Uterus (tissue), 4 donors: ENCODE results near the gene CCDC178. TPM values are rescaled to one million over a fixed set of nuclear protein-coding genes. Genes with fewer than 3 reads are reported as not detected.

Source experiments
- DNase-seq, 2 donors: peaks; one replicate each; pipeline ENCODE4 v3.0.0-alpha.2; 2019 to 2020
- H3K27ac ChIP-seq, 2 donors: fragments of 200-600 bp; sonication (generic); 1 replicate in 1 of 2; 2 replicates in 1 of 2; pipeline ENCODE4 v1.5.1; 2016 to 2018
- H3K27me3 ChIP-seq, 2 donors: fragments of 200-600 bp; sonication (generic); one replicate each; pipeline ENCODE4 v1.5.1; 2018 to 2019; ENCODE audit warnings: control low read depth in 1 of 2
- H3K36me3 ChIP-seq, 2 donors: fragments of 200-600 bp; sonication (generic); one replicate each; pipeline ENCODE4 v1.5.1; 2019; ENCODE audit warnings: control low read depth in 1 of 2
- H3K4me1 ChIP-seq, 2 donors: fragments of 200-600 bp; sonication (generic); one replicate each; pipeline ENCODE4 v1.5.1; 2018 to 2019; ENCODE audit warnings: control low read depth in 1 of 2
- H3K4me3 ChIP-seq, 2 donors: fragments of 200-600 bp; sonication (generic); 1 replicate in 1 of 2; 2 replicates in 1 of 2; pipeline ENCODE4 v1.5.1; 2018 to 2019; ENCODE audit warnings: mild to moderate bottlenecking in 1 of 2
- H3K9me3 ChIP-seq, 2 donors: fragments of 200-600 bp; sonication (generic); one replicate each; pipeline ENCODE4 v1.5.1; 2019; ENCODE audit warnings: control low read depth in 1 of 2
- CTCF ChIP-seq, 4 experiments: fragments of 200-600 bp in 2 of 4; fragments of 450-650 bp in 2 of 4; sonication (generic) in 2 of 4; IDR thresholded peaks; one replicate each; pipeline ENCODE4 v1.5.1; 2016 to 2019; ENCODE audit warnings: antibody characterized with exemption in 4 of 4, mild to moderate bottlenecking in 2 of 4, moderate library complexity in 1 of 4
- POLR2A ChIP-seq, 2 donors: fragments of 450-650 bp; IDR thresholded peaks; one replicate each; pipeline ENCODE4 v1.6.1; 2016; ENCODE audit warnings: antibody characterized with exemption in 2 of 2, mild to moderate bottlenecking in 1 of 2, moderate library complexity in 1 of 2
- intact Hi-C: fragments of 100-400 bp; cut with DNase I; formaldehyde crosslinking; loops from one replicate; pipeline ENCODE4 v1.15.1; 2023; ENCODE audit warnings: low total_unique reads
- total RNA-seq, 4 donors: library from RNA; depleted of rRNA in 3 of 4; stranded (reverse); fragments of >200 nt in 3 of 4; gene quantifications; one replicate each; pipeline versions ENCODE4 v1.1.0 to v1.2.4, GENCODE V29; 2014 to 2023
- donor health status: DM: yes; HTN: yes; CAD: no.

The CCDC178 gene
- total RNA-seq, 4 donors from 2014 or later, result 1.0 to 28.7 (median 8.8) TPM

GRCh38 chr18:33277431-33277830 lies 163.1 kb downstream of the CCDC178 start:
- Histone ChIP-seq H3K27me3 (no peaks in the 10 kb centered on the region), H3K27ac (no peak overlapping the region), H3K36me3 (no peaks in the 10 kb centered on the region), H3K4me1 (no peaks in the 10 kb centered on the region), H3K4me3 (no peak overlapping the region), H3K9me3 (no peaks in the 10 kb centered on the region)
- DNase-seq, result no peak
- TF ChIP-seq CTCF (IDR thresholded peaks at IDR 0.05), result no peak
- no peak for TF ChIP-seq POLR2A (IDR thresholded peaks at IDR 0.05)
- intact Hi-C loops, result no loop called here

GRCh38 chr18:33275843-33276242 lies 164.7 kb downstream of the CCDC178 start:
- DNase-seq, result no peak

GRCh38 chr18:33270297-33270696 lies 170.2 kb downstream of the CCDC178 start:
- Histone ChIP-seq H3K4me1 (no peaks in the 10 kb centered on the region), H3K36me3 (peaks cover 0 to 3% of the 10 kb centered on the region in 2 donors), H3K27me3 (no peaks in the 10 kb centered on the region), H3K4me3 (no peak overlapping the region), H3K27ac (no peak overlapping the region), H3K9me3 (no peaks in the 10 kb centered on the region)
- TF ChIP-seq POLR2A (IDR thresholded peaks at IDR 0.05) (no peak), CTCF (IDR thresholded peaks at IDR 0.05) (no peak)
- no peak for DNase-seq
- intact Hi-C loops, result no loop called here

More at GRCh38 chr18:33275843-33276242, 164.7 kb downstream of the CCDC178 start:
- no peaks in the 10 kb centered on the region for H3K27me3 ChIP-seq
- H3K36me3 ChIP-seq, result peaks cover 0 to 3% of the 10 kb centered on the region in 2 donors
- no peaks in the 10 kb centered on the region for H3K4me1 ChIP-seq
- TF ChIP-seq CTCF (IDR thresholded peaks at IDR 0.05) (no peak), POLR2A (IDR thresholded peaks at IDR 0.05) (no peak)
- no peaks in the 10 kb centered on the region for H3K9me3 ChIP-seq
- H3K27ac ChIP-seq, result no peak overlapping the region
- no peak overlapping the region for H3K4me3 ChIP-seq
- intact Hi-C loops, result no loop called here

GRCh38 chr18:33269223-33269622 lies 171.3 kb downstream of the CCDC178 start:
- H3K4me3 ChIP-seq, result no peak overlapping the region
- H3K9me3 ChIP-seq, result no peaks in the 10 kb centered on the region
- no peaks in the 10 kb centered on the region for H3K4me1 ChIP-seq
- no peaks in the 10 kb centered on the region for H3K27me3 ChIP-seq
- TF ChIP-seq POLR2A (IDR thresholded peaks at IDR 0.05) (no peak), CTCF (IDR thresholded peaks at IDR 0.05) (no peak)
- no peak overlapping the region for H3K27ac ChIP-seq
- peaks cover 0 to 3% of the 10 kb centered on the region in 2 donors for H3K36me3 ChIP-seq
- intact Hi-C loops, result no loop called here
- DNase-seq, result no peak

- Histone ChIP-seq H3K27me3 (no peaks in the 10 kb centered on the region), H3K9me3 (no peaks in the 10 kb centered on the region), H3K27ac (no peak overlapping the region), H3K4me1 (no peaks in the 10 kb centered on the region), H3K4me3 (no peak overlapping the region), H3K36me3 (no peaks in the 10 kb centered on the region)
- intact Hi-C loops, result no loop called here
- DNase-seq, result no peak
- TF ChIP-seq POLR2A (IDR thresholded peaks at IDR 0.05) (no peak), CTCF (IDR thresholded peaks at IDR 0.05) (no peak)
Observed at GRCh38 chr18:33264566-33264965, 176.0 kb downstream of the CCDC178 start.
